Small intestine (tissue), 7 donors: ENCODE data around the gene ARIH1. TPM values are rescaled to one million over a fixed set of nuclear protein-coding genes. Genes with fewer than 3 reads are reported as not detected.

Experiments
- DNase-seq, 2 donors: peaks; one replicate each; pipeline versions ENCODE4 v3.0.0 to v3.0.0-alpha.2; 2013
- FAIRE-seq: peaks from 2 replicates; lab custom pipeline; 2012; peaks lifted over from hg19 to GRCh38; lab: Jason Lieb, UNC
- H3K27ac ChIP-seq, 3 donors: one replicate each; pipeline ENCODE4 v1.5.1; 2013; ENCODE audit warnings: low read length in 2 of 3, mild to moderate bottlenecking in 2 of 3, control low read depth in 1 of 3, inconsistent platforms in 1 of 3, low read depth in 1 of 3, moderate library complexity in 1 of 3
- H3K27me3 ChIP-seq, 3 donors: one replicate each; pipeline ENCODE4 v1.6.1; 2013; ENCODE audit warnings: low read length in 3 of 3, inconsistent platforms in 1 of 3; ENCODE audit not compliant: control insufficient read depth in 3 of 3, insufficient read depth in 3 of 3
- H3K36me3 ChIP-seq, 3 donors: one replicate each; pipeline ENCODE4 v1.6.1; 2013; ENCODE audit warnings: low read length in 3 of 3, inconsistent platforms in 1 of 3, low read depth in 1 of 3, mild to moderate bottlenecking in 1 of 3, moderate library complexity in 1 of 3; ENCODE audit not compliant: control insufficient read depth in 3 of 3, insufficient read depth in 2 of 3
- H3K4me1 ChIP-seq, 3 donors: one replicate each; pipeline ENCODE4 v1.6.1; 2013; ENCODE audit warnings: low read length in 2 of 3, inconsistent platforms in 1 of 3, low read depth in 1 of 3, mild to moderate bottlenecking in 1 of 3, moderate library complexity in 1 of 3; ENCODE audit not compliant: control insufficient read depth in 3 of 3, insufficient read depth in 2 of 3
- H3K4me3 ChIP-seq, 3 donors: one replicate each; pipeline ENCODE4 v1.5.1; 2013; ENCODE audit warnings: low read length in 3 of 3, control low read depth in 1 of 3, inconsistent platforms in 1 of 3, low read depth in 1 of 3, mild to moderate bottlenecking in 1 of 3, moderate library complexity in 1 of 3
- H3K9me3 ChIP-seq, 2 donors: one replicate each; pipeline ENCODE4 v1.6.1; 2013; ENCODE audit warnings: low read depth in 1 of 2, low read length in 1 of 2; ENCODE audit not compliant: control insufficient read depth in 2 of 2, insufficient read depth in 1 of 2
- WGBS, 3 donors: extraction: QIAGEN DNeasy Blood & Tissue Kit; methylation state at CpG; one replicate each; pipeline ENCODE4 v1.1.7; 2013; 5-methylcytosine and 5-hydroxymethylcytosine counted together
- polyA plus RNA-seq, 4 donors: library from polyadenylated mRNA; stranded (reverse) in 3 of 4; unstranded in 1 of 4; fragments of 200-250 nt in 3 of 4; fragments of 120-200 nt in 1 of 4; gene quantifications; one replicate each; pipeline versions ENCODE4 v1.2.1 to v1.2.3, GENCODE V29; 2013
- donor health status: healthy with polysubstance abuse.
- donor health status: control.
- donor health status: control.
- donor health status: Bipolar disorder and iron deficiency.
- donor health status: healthy.

The ARIH1 gene
- polyA plus RNA-seq, 4 donors: 19.4 to 70.9 (median 24.3) TPM

DNA sequence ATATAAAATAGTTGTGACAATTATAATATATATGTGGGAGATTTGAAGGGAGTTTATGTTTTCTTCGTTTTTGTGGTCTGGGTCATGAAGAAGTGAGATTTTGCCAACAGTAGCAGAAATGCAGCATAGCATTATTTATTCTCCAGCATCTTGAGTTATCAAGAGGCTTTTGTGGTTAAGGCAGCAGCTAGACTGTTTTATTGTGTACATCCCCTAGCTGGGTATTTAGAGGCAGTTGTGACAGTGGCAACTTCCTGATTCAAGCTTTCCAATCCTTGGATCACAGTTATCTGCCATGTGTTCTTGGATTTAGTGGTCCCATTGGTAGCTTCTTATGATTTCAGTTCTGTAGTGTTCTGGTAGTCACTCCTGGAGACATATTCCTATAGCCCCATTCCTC, 29.0 kb downstream of the ARIH1 start:
- 45 to 64% (median 55%) methylated on average over 1 of the region's 1 CpG for WGBS, 3 donors
- peaks cover 0 to 19% (median 7%) of the 10 kb centered on the region in 3 donors for H3K36me3 ChIP-seq
- FAIRE-seq: no peak

DNA sequence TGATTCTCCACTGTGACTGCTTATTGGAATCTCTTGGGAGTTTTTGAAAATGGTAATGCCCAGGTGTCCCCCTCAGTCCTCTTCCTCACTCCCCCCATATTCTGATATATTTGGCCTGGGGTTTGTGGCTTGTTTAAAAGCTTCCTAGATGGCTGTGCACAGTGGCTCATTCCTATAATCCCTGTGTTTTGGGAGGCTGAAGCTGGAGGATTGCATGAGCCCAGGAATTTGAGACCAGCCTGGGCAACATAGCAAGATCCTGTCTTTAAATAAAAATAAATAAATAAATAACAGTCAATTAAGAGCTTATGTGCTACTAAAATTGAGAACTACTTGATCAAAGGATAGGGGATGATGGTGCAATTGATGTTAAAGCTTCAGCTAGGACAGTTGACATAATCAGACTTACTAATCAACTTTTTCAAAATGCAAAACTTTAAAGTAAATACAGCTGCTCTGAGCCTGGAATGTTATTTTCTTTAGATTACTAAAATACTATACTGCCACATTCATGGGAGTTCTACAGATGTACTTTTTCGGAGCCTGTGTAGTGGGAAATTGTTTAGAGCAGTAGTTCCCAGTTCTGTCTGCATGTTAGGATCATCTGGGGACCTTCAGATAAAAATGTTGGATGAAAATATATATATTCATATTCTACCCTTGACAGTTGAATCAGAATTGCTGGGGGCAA, 33.4 kb downstream of the ARIH1 start:
- peaks cover 0 to 14% (median 7%) of the 10 kb centered on the region in 3 donors for H3K36me3 ChIP-seq
- peaks cover 0 to 3% (median 0%) of the 10 kb centered on the region in 3 donors for H3K4me1 ChIP-seq
- DNase-seq (no peak), FAIRE-seq (no peak)
- H3K27me3 ChIP-seq: no peaks in the 10 kb centered on the region
- no peak overlapping the region for H3K4me3 ChIP-seq
- 89 to 96% (median 93%) methylated on average over 1 of the region's 1 CpG for WGBS, 3 donors
- no peak overlapping the region for H3K27ac ChIP-seq
- no peaks in the 10 kb centered on the region for H3K9me3 ChIP-seq

More for the DNA sequence above, 29.0 kb downstream of the ARIH1 start:
- no peak for DNase-seq
- Histone ChIP-seq H3K4me1 (peaks cover 0 to 5% (median 0%) of the 10 kb centered on the region in 3 donors), H3K27me3 (no peaks in the 10 kb centered on the region), H3K27ac (no peak overlapping the region), H3K9me3 (no peaks in the 10 kb centered on the region), H3K4me3 (no peak overlapping the region)

DNA sequence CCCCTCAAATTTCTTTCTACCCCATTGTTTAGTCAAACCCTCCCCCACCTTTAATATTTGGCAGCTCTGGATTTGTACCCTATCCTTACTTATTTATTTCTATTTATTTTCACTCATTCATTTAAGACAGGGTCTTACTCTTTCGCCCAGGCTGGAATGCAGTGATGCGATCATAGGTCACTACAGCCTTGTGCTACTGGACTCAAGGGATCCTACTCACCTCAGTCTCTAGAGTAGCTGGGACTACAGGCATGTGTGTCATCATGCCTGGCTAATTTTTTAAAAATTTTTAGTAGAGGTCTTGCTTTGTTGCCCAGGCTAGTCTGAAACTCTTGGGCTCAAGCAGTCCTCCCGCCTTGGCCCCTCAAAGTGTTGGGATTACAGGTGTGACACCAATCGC, 35.4 kb downstream of the ARIH1 start:
- Histone ChIP-seq H3K4me1 (no peaks in the 10 kb centered on the region), H3K27me3 (no peaks in the 10 kb centered on the region), H3K36me3 (peaks cover 0 to 8% (median 5%) of the 10 kb centered on the region in 3 donors), H3K27ac (no peak overlapping the region), H3K9me3 (no peaks in the 10 kb centered on the region), H3K4me3 (no peak overlapping the region)
- no peak for DNase-seq
- no peak for FAIRE-seq
- 94 to 100% (median 98%) methylated on average over 4 of the region's 4 CpGs for WGBS, 3 donors

DNA sequence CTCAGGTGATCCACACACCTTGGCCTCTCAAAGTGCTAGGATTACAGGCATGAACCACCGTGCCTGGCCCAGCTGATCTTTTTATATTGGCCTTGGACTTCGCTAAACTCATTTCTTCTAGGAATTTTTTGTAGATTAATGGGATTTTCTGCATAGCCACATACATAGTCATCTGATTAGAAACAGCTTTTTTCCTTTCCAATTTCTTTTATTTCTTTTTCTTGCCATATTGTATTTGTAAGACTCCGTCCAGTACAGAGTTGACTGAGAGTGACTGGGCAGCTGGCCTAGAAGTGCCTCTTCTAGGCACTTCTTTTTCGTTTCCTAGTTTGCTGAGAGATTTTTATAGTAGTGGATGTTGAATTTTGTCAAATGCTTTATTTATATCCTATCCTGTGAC, 37.4 kb downstream of the ARIH1 start:
- H3K4me1 ChIP-seq: no peaks in the 10 kb centered on the region
- WGBS, 3 donors: 79 to 90% (median 83%) methylated on average over 4 of the region's 4 CpGs
- FAIRE-seq: no peak

DNA sequence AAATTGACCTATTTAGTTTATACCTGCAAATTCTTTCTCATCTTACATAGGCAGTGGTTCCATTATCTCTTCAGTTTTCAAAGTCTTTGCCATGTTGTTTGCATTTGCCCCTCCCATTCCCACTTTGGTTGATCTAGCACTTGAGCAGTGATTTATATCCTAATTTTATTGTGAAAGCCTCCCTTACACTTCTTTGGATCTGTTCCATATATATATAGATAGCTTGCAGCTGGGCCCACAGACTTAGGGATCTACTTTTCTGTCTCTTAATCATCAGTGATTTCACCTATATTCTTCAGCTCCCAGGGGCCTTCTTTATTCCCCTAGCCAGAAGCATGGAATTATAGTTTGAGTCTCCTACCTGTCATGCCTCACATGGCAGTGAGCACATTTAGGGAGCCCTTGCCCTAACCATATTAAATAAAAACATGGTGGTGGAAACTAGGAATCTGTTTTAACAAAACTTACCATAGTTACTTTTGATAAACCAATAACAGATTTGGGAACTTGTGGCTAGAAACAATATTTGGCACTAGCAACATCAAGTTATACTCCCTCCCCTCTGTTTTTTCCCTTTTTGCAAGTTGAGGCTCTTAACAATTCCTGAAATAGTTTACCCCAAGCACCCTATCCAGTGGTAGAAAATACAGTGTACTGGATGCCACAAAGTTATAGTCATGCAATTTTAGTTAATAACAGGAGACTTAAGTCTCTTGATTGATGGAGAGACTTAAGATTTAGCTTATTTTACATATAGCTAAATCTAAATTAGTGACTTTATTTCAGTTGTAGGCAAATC, 41.7 kb downstream of the ARIH1 start:
- no peaks in the 10 kb centered on the region for H3K4me1 ChIP-seq
- no peak overlapping the region for H3K27ac ChIP-seq
- H3K27me3 ChIP-seq: no peaks in the 10 kb centered on the region
- no peak for FAIRE-seq
- no peak overlapping the region for H3K4me3 ChIP-seq
- DNase-seq: no peak
- H3K9me3 ChIP-seq: no peaks in the 10 kb centered on the region
- peaks cover 0 to 11% (median 3%) of the 10 kb centered on the region in 3 donors for H3K36me3 ChIP-seq

More for the DNA sequence above, 37.4 kb downstream of the ARIH1 start:
- Histone ChIP-seq H3K36me3 (peaks cover 0 to 9% (median 3%) of the 10 kb centered on the region in 3 donors), H3K27me3 (no peaks in the 10 kb centered on the region), H3K9me3 (no peaks in the 10 kb centered on the region), H3K4me3 (no peak overlapping the region), H3K27ac (no peak overlapping the region)
- no peak for DNase-seq

DNA sequence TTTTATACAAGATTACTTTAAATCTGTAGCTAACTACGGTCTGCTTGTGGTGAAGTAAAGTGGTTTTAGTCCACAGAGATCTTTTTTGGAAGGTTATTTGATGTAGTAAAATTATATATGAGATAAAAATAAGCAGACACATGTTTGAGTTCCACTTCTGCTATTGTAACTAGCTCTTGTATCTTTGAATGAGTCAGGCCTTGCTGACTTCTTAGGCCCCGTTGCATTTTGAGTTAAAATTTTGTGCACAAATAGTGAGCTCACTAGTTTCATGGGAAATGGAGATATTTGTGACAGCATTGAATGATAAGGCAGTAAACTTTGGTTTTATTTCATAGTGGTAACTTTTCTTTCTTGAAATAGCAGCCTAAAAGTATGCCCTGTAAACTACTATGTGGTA, 42.6 kb downstream of the ARIH1 start:
- Histone ChIP-seq H3K27me3 (no peaks in the 10 kb centered on the region), H3K4me1 (no peaks in the 10 kb centered on the region), H3K27ac (no peak overlapping the region), H3K4me3 (no peak overlapping the region), H3K36me3 (peaks cover 0 to 16% (median 3%) of the 10 kb centered on the region in 3 donors), H3K9me3 (no peaks in the 10 kb centered on the region)
- DNase-seq (no peak), FAIRE-seq (no peak)
- 70 to 78% (median 74%) methylated on average over 2 of the region's 2 CpGs for WGBS, 3 donors

DNA sequence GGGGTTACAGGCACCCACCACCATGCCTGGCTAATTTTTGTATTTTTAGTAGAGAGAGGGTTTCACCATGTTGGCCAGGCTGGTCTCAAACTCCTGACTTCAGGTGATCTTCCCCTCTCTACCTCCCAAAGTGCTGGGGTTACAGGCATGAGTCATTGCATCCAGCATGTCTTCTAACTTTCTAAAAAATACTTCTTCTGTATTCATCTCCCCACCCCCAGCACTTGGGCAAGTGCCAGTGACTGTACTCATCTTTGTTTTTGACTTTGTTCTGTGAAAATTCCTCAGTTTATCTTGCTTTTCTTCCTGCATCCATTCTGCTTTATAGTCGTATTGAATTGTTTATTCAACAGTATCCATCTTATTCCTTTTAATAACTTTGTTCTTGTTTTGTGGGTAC, 47.6 kb downstream of the ARIH1 start:
- H3K9me3 ChIP-seq: no peaks in the 10 kb centered on the region
- H3K27ac ChIP-seq: no peak overlapping the region
- no peak overlapping the region for H3K4me3 ChIP-seq
- no peak for FAIRE-seq
- WGBS, 3 donors: 76 to 93% (median 91%) methylated on average over 1 of the region's 1 CpG
- no peaks in the 10 kb centered on the region for H3K4me1 ChIP-seq
- no peak for DNase-seq
- peaks cover 0 to 24% (median 0%) of the 10 kb centered on the region in 3 donors for H3K36me3 ChIP-seq
- H3K27me3 ChIP-seq: no peaks in the 10 kb centered on the region

DNA sequence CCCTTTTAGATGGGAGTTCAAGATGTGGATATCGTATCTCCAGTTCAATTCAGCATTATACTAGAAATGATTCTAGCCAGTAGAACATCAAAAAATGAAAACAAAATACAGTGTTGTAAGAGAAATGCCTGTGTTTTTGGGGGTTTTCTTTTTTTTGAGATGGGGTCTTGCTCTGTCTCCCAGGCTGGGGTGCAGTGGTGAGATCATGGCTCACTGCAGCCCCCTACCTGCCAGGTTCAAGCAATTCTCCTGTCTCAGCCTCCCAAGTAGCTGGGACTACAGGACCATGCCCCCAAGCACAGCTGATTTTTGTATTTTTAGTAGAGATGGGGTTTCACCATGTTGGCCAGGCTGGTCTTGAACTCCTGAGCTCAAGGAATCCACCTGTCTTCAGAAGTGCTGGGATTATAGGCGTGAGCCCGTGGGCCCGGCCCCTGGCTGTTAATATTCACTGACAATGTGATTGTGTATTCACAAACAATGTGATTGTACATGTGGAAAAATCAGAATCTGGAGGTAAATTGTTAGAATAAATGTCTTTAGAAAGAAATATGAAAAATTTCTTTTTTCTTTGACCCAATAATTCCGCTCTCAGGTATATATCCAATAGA, 59.0 kb downstream of the ARIH1 start:
- WGBS, 3 donors: 95 to 99% (median 98%) methylated on average over 5 of the region's 5 CpGs
- Histone ChIP-seq H3K36me3 (peaks cover 0 to 16% (median 0%) of the 10 kb centered on the region in 3 donors), H3K4me3 (no peak overlapping the region), H3K27me3 (no peaks in the 10 kb centered on the region), H3K27ac (no peak overlapping the region), H3K9me3 (no peaks in the 10 kb centered on the region), H3K4me1 (no peaks in the 10 kb centered on the region)
- DNase-seq: no peak
- no peak for FAIRE-seq
